HG02870 (cell line): ENCODE measurements around the gene PANK4.

Experiments
- ATAC-seq: cut with Tn5 transposase; IDR thresholded peaks from one replicate; pipeline ENCODE4 v1.9.1; 2021; ENCODE audit warnings: mild to moderate bottlenecking, moderate library complexity; ENCODE audit not compliant: unreplicated experiment

Gene PANK4

GRCh38 chr1:2514863-2515762 is 11.3 kb downstream of the PANK4 start:
- ATAC-seq, result no peak

DNA sequence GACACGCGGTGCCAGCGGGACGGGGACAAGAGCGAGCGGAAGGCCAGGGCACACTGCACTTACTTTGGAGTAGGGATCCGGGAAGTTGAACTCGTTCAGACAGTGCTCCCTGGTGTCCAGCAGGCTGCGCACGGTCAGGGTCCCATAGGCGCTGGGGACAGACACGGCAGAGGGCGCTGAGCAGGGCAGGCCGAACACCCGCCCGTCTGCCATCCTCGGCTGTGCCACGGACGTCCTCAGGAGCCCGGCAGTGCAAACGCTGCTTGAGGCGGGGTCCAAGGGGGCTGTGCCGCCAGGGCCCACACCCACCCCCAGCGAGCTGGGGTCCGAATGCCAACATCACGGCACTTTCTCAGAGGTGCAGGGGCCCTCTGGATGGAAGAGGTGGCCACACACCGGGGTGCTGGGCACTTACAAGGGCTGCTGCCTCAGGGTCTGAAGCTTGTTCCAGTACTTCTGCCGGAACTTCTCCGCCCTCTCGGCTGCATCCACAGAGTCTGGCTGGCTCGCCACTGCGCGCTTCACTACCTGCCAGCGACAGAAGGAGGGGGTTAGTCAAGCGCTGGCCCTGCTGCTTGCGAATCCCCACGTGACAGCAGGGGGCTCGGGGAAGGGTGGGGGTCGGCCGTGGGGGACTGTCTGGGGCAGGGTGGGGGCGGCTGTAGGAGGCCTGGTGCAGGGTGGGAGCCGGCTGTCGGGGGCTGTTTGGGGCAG is 12.3 kb downstream of the PANK4 start:
- no peak for ATAC-seq

- no peak for ATAC-seq
Observed at GRCh38 chr1:2512862-2513421, 13.5 kb downstream of the PANK4 start.

GRCh38 chr1:2510366-2511155 is 15.8 kb downstream of the PANK4 start:
- ATAC-seq, result no peak

DNA sequence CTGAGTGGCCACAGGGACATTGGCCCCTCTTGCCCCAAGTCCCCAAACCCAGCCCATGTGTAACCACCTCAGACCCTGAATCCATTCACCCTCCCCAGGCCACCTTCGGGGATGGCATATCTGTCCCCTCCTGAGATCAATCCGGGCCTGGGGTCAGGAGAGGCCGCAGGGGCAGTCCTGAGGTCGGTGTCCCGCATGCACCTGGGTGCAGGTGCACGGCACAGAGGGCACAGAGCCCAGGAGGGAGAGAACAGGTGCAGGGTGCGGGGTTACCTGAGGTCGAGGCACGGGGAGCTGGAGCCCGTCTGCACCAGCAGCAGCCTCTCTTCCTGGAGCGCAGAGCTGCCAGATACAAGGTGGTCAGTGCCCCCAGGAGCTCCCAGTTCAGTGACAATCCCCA is 16.8 kb downstream of the PANK4 start:
- no peak for ATAC-seq

GRCh38 chr1:2508751-2509150 is 17.6 kb downstream of the PANK4 start:
- no peak for ATAC-seq

DNA sequence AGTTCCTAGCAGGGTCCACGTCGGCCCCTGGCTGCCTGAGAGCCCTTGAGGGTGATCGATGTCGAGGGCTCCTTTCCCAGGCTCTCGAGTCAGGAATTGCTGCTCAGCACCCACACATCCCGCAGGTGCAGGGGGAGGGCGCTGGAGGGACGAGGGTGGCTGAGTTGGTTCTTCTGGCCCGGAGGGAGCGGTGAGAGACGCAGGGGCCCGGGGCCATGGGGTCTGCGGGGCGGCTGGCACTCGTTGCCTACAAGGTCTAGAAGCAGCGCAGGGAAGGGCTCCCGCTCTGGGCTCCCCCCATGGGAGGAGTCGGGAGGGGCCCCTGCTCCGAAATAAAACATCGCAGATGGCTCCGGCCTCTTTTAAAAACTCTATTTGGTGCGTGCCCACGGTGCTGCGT is 18.2 kb downstream of the PANK4 start:
- no peak for ATAC-seq

GRCh38 chr1:2507744-2508155 is 18.6 kb downstream of the PANK4 start:
- no peak for ATAC-seq

- no peak for ATAC-seq
Observed at GRCh38 chr1:2506901-2507565, 19.4 kb downstream of the PANK4 start.

GRCh38 chr1:2506007-2506860 is 20.2 kb downstream of the PANK4 start:
- ATAC-seq, result no peak

DNA sequence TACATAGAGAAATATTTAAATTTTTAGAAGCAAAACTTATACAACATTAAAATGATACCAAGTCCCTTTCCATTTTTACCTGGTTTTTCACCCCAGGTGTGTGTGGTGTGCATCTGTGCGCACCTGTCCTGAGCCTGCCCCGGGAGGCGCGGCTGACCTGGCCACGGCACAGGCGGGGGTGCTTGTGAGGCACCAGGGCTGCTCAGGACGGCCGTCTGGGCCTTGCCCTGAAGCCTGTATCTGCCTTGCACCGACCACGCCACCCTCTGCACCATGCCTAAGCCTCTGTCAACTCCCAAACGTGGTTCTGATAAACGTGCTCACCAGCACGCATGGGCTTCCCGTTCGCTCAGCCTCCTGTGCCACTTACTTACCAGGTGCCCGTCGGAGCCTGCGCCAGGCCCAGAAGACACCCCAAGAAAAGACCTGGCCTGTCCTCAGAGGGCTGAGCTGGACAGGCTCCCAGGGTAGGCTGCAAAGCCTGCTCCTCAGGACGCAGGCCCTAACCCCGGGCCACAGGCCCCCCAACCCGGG is 20.9 kb downstream of the PANK4 start:
- ATAC-seq, result no peak

DNA sequence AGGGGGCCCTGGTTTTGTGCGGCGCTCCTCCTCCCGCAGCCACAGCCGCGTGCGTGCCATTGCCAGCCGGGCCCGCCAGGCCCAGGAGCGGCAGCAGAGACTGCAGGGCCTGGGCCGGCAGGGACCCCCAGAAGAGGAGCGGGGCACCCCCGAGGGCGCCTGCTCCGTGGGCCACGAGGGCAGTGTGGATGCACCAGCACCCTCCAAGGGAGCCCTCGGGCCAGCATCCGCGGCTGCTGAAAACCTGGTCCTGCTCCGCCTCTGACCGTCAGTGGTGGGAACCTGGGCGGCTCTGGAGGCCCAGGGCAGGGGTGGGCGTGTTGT is 21.5 kb downstream of the PANK4 start:
- ATAC-seq, result no peak

DNA sequence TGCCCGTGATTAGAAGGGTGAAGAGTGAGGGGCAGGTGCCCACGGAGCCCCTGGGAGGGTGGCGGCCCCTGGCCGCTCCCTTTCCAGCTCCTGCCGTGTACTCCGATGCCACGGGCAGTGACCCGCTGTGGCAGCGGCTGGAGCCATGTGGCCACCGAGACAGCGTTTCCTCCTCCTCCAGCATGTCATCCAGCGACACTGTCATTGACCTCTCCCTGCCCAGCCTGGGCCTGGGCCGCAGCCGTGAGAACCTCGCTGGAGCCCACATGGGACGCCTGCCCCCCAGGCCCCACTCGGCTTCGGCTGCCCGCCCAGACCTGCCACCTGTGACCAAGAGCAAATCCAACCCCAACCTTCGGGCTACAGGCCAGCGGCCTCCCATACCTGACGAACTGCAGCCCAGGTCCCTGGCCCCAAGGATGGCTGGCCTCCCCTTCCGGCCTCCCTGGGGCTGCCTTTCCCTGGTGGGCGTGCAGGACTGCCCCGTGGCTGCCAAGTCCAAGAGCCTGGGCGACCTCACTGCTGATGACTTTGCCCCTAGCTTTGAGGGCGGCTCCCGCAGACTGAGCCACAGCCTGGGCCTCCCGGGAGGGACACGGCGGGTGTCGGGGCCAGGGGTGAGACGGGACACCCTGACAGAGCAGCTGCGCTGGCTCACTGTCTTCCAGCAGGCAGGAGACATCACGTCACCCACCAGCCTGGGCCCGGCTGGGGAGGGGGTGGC is 22.0 kb downstream of the PANK4 start:
- ATAC-seq, result no peak

GRCh38 chr1:2503554-2504224 is 22.7 kb downstream of the PANK4 start:
- ATAC-seq, result no peak

DNA sequence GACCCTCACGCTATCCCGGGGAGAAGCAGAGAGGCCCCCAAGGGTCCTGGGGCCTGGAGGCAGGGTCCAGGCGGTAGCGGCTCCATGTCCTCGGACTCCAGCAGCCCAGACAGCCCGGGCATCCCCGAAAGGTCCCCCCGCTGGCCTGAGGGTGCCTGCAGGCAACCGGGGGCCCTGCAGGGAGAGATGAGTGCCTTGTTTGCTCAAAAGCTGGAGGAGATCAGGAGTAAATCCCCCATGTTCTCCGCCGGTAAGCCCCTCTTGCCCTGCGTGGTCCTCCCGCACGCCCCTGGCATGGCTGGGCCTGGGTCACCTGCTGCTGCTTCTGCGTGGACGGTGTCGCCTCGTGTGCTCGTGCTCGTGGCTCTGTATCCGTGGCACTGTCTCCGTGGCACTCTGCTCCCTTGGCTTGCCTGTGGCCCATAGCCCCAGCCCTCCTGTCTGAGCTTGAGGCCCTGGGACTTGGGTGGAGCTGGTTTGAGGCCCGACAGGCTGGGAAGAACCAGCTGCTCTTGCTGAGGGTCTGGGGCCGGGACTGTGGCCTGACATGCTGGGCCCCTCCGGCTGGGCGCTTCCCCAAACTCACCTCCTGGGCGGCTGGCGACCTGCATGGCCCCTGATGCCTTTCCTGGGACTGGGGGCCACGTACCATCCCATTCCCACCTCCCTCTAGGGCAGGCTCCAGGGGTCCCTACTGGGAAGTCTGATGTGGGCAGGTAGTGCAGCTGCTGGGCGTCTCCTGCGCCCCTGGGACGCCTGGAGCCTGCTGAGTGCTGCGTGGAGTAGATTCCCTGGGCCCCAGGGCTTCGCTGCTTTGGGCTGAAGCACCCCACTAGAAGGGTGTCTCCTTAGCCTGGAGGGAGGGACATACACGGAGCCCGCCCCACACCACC is 23.5 kb downstream of the PANK4 start:
- no peak for ATAC-seq

DNA sequence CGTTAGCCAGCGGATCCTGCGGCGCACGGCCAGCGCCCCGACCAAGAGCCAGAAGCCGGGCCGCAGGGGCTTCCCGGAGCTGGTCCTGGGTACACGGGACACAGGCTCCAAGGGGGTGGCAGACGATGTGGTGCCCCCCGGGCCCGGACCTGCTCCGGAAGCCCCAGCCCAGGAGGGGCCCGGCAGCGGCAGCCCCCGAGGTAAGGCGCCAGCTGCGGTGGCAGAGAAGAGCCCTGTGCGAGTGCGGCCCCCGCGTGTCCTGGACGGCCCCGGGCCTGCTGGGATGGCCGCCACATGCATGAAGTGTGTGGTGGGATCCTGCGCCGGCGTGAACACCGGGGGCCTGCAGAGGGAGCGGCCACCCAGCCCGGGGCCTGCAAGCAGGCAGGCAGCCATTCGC is 24.2 kb downstream of the PANK4 start:
- no peak for ATAC-seq

- no peak for ATAC-seq
Observed at GRCh38 chr1:2501820-2502119, 24.6 kb downstream of the PANK4 start.
